ENCODE data around the gene GPX6.

DNA sequence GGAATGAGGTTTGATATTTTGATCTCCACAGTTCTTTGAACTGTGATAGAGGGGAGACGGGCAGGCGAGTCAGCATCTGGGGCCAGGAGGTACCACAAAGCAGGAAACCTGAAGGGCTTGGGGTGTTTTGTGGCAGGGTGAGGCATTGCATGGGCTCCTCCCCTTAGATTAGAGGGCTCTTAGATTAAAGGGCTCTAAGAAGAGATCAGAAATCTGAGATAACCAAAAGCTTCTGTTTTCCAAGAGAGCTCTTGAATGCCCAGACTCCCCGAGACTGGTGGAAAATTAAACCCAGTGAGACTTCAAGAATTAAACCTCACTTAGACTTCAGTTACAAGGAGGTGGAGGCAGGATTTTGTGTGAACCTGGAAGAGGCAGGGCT is 7.6 kb upstream of the GPX6 start:
- TF ChIP-seq, protein P1, sequence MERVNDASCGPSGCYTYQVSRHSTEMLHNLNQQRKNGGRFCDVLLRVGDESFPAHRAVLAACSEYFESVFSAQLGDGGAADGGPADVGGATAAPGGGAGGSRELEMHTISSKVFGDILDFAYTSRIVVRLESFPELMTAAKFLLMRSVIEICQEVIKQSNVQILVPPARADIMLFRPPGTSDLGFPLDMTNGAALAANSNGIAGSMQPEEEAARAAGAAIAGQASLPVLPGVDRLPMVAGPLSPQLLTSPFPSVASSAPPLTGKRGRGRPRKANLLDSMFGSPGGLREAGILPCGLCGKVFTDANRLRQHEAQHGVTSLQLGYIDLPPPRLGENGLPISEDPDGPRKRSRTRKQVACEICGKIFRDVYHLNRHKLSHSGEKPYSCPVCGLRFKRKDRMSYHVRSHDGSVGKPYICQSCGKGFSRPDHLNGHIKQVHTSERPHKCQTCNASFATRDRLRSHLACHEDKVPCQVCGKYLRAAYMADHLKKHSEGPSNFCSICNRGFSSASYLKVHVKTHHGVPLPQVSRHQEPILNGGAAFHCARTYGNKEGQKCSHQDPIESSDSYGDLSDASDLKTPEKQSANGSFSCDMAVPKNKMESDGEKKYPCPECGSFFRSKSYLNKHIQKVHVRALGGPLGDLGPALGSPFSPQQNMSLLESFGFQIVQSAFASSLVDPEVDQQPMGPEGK (CRISPR knock-in tag; IDR thresholded peaks at IDR 0.05; ENCODE audit: borderline replicate concordance) = no peak
- no peak for TF ChIP-seq GLIS3 (CRISPR knock-in tag; IDR thresholded peaks at IDR 0.05)
